HFF-Myc (cell line): ENCODE measurements around the gene PPARA.

Experiments used
- DNase-seq: peaks from one replicate; pipeline ENCODE4 v3.0.0-alpha.2; 2011; ENCODE audit warnings: low read depth; ENCODE audit errors: extremely low read depth
- H3K4me3 ChIP-seq: replicated peaks from 2 replicates; pipeline ENCODE4 v1.5.1; 2011; ENCODE audit warnings: low read depth, mild to moderate bottlenecking, control low read depth, low read length
- CTCF ChIP-seq: IDR thresholded peaks from 2 replicates; pipeline ENCODE4 v1.5.1; 2012; ENCODE audit warnings: mild to moderate bottlenecking, low read depth, low read length, control low read depth; ENCODE audit errors: missing control alignments

Gene PPARA

GRCh38 chr22:46233231-46233630 lies 82.9 kb downstream of the PPARA start:
- DNase-seq, result no peak
- no peak overlapping the region for H3K4me3 ChIP-seq
- TF ChIP-seq CTCF, result no peak

GRCh38 chr22:46234969-46235368 lies 84.6 kb downstream of the PPARA start:
- no peak for TF ChIP-seq CTCF
- no peak overlapping the region for H3K4me3 ChIP-seq
- no peak for DNase-seq

GRCh38 chr22:46237453-46238124 lies 87.3 kb downstream of the PPARA start:
- no peak for TF ChIP-seq CTCF
- DNase-seq, result no peak
- H3K4me3 ChIP-seq, result no peak overlapping the region

- no peak overlapping the region for H3K4me3 ChIP-seq
- TF ChIP-seq CTCF, result no peak
- no peak for DNase-seq
These were observed 88.2 kb downstream of the PPARA start for GRCh38 chr22:46238541-46238940.

- H3K4me3 ChIP-seq, result no peak overlapping the region
- DNase-seq, result no peak
- TF ChIP-seq CTCF, result no peak
These were observed 89.1 kb downstream of the PPARA start for GRCh38 chr22:46239261-46240048.

GRCh38 chr22:46240073-46240472 lies 89.7 kb downstream of the PPARA start:
- no peak for TF ChIP-seq CTCF
- H3K4me3 ChIP-seq, result no peak overlapping the region
- DNase-seq, result no peak
